ENCODE results near the gene SORT1.

SORT1 gene

GRCh38 chr1:109425391-109426280, 27.9 kb upstream of the SORT1 start:
- H3K4me3 ChIP-seq (ENCODE audit: low read depth, low read length) = peak overlapping the region; percentile 81
- no peaks in the 10 kb centered on the region for H3K27me3 ChIP-seq (ENCODE audit: insufficient read depth, low read depth, severe bottlenecking)
- H3K27ac ChIP-seq = peak overlapping the region; percentile 32
- peaks cover 10% of the 10 kb centered on the region for H3K36me3 ChIP-seq
- H3K9me3 ChIP-seq (ENCODE audit: severe bottlenecking) = no peaks in the 10 kb centered on the region
- TF ChIP-seq CTCF (IDR thresholded peaks at IDR 0.05; ENCODE audit: low read depth, low read length) = no peak
- no peak for DNase-seq

DNA sequence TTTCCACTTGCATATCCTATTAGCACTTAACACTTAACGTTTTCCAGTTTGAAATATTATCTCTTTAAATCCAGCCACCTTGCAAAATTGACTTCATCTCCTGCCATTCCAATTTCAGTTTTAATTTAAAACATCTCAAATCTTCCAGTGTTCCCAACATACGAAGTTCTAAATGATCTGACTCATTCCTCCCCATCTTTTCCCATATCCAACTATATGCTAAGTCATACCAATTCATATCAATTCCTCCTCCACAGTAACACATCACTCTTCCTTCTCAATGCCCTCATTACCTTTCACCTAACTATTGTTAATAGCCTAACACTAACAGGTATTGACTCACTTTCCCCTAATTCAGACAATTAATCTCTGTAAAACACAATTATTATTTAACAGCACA, 25.8 kb upstream of the SORT1 start:
- TF ChIP-seq CTCF (IDR thresholded peaks at IDR 0.05; ENCODE audit: low read depth, low read length) = no peak
- Histone ChIP-seq H3K9me3 (ENCODE audit: severe bottlenecking) (no peaks in the 10 kb centered on the region), H3K4me3 (ENCODE audit: low read depth, low read length) (no peak overlapping the region), H3K27ac (no peak overlapping the region), H3K27me3 (ENCODE audit: insufficient read depth, low read depth, severe bottlenecking) (no peaks in the 10 kb centered on the region), H3K36me3 (peaks cover 28% of the 10 kb centered on the region)
- DNase-seq = no peak

GRCh38 chr1:109412551-109412950, 14.8 kb upstream of the SORT1 start:
- no peaks in the 10 kb centered on the region for H3K27me3 ChIP-seq (ENCODE audit: insufficient read depth, low read depth, severe bottlenecking)
- no peak overlapping the region for H3K4me3 ChIP-seq (ENCODE audit: low read depth, low read length)
- no peak overlapping the region for H3K27ac ChIP-seq
- H3K9me3 ChIP-seq (ENCODE audit: severe bottlenecking) = no peaks in the 10 kb centered on the region
- no peak for TF ChIP-seq CTCF (IDR thresholded peaks at IDR 0.05; ENCODE audit: low read depth, low read length)
- DNase-seq = no peak
- peaks cover 85% of the 10 kb centered on the region for H3K36me3 ChIP-seq

- TF ChIP-seq CTCF (IDR thresholded peaks at IDR 0.05; ENCODE audit: low read depth, low read length) = no peak
- H3K36me3 ChIP-seq = peaks cover 61% of the 10 kb centered on the region
- no peak for DNase-seq
Measured at GRCh38 chr1:109404838-109405237, 7.1 kb upstream of the SORT1 start.

DNA sequence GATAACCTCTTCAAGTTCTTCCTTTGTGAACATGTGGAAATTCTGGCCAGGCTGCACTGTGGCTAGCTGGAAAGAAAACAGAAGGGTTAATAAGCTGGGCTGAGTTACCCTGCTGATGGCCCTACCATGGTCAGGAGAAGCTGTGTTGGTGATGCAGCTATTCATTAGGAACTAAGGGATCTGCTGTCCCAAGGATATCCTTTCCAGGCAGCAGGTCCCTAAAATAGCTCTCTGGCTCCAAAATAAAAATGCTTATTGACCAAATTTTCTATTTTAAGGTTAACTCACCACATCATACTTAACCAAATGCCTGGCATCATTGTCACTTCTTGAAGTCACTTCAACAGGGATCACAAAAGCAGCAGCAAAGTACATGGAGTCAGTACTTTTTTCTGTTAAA, 4.3 kb upstream of the SORT1 start:
- TF ChIP-seq CTCF (IDR thresholded peaks at IDR 0.05; ENCODE audit: low read depth, low read length) = no peak
- no peaks in the 10 kb centered on the region for H3K27me3 ChIP-seq (ENCODE audit: insufficient read depth, low read depth, severe bottlenecking)
- DNase-seq = no peak
- H3K4me3 ChIP-seq (ENCODE audit: low read depth, low read length) = no peak overlapping the region
- no peaks in the 10 kb centered on the region for H3K9me3 ChIP-seq (ENCODE audit: severe bottlenecking)
- H3K36me3 ChIP-seq = peaks cover 41% of the 10 kb centered on the region
- H3K27ac ChIP-seq = no peak overlapping the region

More at GRCh38 chr1:109404838-109405237, 7.1 kb upstream of the SORT1 start:
- Histone ChIP-seq H3K27ac (no peak overlapping the region), H3K9me3 (ENCODE audit: severe bottlenecking) (no peaks in the 10 kb centered on the region), H3K27me3 (ENCODE audit: insufficient read depth, low read depth, severe bottlenecking) (no peaks in the 10 kb centered on the region), H3K4me3 (ENCODE audit: low read depth, low read length) (no peak overlapping the region)

All from WERI-Rb-1 (cell line).